Choroid plexus epithelial cell (primary cell): ENCODE results near the gene RPS6KA2.

ENCODE experiments used
- DNase-seq: peaks from one replicate; pipeline ENCODE4 v3.0.0-alpha.2; 2010; ENCODE audit warnings: low read depth
- H3K4me3 ChIP-seq: 2 replicates; pipeline ENCODE4 v1.5.1; 2011; ENCODE audit warnings: low read depth, mild to moderate bottlenecking, control low read depth, low read length, moderate library complexity
- TF ChIP-seq, protein P1 (sequence below): conservative IDR thresholded peaks from 2 replicates; pipeline ENCODE4 v1.5.1; 2011; ENCODE audit warnings: low read depth, mild to moderate bottlenecking, control low read depth, inconsistent platforms, low read length, moderate library complexity

RPS6KA2 gene

DNA sequence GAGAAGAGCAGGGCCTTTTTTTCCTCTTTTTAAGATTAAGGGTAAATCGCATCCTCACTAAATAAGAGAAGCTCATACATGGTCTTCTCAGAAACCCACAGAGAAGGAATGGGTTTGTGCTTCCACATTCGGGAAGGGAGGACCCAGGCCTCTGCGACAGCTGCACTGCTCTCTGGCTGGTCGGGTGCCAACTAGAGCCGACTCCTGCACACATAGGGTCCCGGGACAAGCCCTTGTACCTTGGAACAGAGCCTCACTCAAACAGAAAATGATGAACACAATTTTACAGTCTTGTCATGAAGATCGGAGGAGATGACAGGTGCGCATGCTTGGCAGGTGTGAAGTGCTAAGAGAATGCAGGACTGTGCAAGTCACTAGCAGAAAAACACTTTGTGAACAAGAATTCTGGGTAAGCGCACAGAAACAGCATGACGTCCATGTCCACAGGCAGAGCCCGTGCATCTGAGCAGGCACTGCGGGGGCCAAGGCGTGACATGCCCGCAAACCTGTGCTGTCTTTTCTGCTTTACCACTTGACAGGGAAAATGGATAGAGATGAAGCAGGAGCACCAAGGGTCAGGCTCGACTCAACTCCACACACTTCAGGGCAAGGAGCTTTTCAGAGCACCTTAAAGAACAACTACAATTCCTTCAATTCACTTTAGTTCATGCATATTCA lies 143.3 kb downstream of the RPS6KA2 start:
- no peak for DNase-seq
- H3K4me3 ChIP-seq, result no peak overlapping the region
- TF ChIP-seq, protein P1, sequence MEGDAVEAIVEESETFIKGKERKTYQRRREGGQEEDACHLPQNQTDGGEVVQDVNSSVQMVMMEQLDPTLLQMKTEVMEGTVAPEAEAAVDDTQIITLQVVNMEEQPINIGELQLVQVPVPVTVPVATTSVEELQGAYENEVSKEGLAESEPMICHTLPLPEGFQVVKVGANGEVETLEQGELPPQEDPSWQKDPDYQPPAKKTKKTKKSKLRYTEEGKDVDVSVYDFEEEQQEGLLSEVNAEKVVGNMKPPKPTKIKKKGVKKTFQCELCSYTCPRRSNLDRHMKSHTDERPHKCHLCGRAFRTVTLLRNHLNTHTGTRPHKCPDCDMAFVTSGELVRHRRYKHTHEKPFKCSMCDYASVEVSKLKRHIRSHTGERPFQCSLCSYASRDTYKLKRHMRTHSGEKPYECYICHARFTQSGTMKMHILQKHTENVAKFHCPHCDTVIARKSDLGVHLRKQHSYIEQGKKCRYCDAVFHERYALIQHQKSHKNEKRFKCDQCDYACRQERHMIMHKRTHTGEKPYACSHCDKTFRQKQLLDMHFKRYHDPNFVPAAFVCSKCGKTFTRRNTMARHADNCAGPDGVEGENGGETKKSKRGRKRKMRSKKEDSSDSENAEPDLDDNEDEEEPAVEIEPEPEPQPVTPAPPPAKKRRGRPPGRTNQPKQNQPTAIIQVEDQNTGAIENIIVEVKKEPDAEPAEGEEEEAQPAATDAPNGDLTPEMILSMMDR, result no peak

DNA sequence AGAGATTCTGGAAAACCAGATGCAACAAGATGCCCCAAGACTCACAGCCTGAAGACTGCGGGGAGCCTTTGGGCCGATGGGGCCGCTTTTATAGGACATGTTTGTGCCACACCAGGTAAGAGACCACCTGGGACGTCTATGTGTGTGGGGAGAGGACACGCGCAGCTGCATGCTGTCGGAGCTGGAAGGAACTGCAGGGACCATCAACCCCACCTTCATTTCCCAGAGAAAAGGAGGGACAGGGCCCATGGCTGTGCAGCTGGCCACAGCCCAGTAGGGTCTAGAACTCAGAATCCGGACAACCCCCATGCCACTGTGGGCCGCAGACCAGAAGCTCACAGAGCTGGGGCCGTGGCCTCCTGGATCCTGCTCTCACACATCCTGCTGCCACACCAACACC lies 144.0 kb downstream of the RPS6KA2 start:
- TF ChIP-seq, protein P1, result no peak
- no peak overlapping the region for H3K4me3 ChIP-seq
- DNase-seq, result no peak

DNA sequence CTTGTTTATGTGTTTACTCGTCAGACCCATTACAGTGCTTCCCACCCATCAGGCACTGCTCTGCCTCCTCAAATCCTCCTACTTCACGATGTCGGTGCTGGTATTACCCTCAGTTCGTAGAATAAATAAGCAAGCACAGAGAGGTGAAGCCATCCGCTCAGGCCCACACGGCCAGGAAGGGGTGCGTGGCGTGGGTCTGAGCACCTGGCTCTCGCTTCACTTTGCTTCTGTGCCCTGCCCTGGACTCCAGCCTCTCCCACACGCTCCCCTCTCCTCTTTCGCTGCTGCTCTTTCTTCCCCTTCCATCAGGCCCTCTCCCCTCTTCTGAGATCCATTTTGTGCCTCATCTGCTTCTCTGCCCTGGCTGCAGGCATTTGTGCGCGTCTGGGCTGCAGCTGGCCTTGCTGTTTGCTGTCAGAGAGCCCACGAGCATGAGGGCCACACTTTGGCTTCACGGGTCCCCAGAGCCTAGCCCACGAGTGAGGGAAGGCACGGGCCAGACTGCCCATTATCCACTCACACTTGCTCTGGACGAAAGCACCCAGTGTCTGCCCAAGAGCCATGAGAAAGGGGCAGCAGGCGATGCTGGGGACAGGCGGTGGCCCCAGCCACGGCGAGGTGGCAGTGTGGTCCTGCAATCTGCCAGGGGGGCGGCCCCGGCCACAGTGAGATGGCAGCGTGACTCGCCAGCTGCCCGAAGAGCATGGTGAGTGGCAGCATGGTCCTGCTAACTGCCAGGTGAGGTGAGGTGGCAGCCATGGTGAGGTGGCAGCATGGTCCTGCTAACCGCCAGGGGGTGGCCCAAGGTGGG lies 148.1 kb downstream of the RPS6KA2 start:
- no peak for DNase-seq
- H3K4me3 ChIP-seq, result no peak overlapping the region
- TF ChIP-seq, protein P1, result no peak

DNA sequence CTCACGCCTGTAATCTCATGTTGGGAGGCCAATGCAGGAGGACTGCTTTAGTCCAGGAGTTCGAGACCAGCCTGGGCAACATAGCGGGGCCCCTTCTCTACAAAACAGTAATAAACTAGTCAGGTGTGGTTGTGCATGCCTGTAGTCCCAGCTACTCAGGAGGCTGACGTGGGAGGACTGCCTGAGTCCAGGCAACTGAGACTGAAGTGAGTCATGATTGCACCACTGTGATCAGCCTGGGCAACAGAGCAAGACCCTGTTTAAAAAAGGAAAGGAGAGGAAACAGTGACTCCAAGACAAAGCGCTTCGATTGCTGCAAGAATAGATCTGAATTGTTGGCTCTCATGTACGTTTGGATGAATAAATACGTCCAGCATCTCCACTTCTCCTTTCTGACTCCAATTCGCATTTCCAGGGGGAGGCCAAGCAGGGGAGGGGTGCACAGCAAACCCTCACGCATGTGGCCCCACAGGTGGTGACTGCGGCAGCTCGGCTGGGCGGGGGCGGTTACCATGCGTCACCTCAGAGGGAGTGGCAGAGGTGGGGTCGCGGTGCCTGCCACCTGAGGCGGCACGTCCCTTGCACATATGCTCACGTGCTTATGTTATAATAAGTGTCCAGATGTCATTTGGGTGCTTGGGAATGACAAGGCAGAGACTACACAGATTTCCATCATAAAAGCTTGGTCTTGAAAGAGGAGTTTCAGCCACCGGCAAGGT lies 149.2 kb downstream of the RPS6KA2 start:
- H3K4me3 ChIP-seq, result no peak overlapping the region
- TF ChIP-seq, protein P1, result no peak
- no peak for DNase-seq

DNA sequence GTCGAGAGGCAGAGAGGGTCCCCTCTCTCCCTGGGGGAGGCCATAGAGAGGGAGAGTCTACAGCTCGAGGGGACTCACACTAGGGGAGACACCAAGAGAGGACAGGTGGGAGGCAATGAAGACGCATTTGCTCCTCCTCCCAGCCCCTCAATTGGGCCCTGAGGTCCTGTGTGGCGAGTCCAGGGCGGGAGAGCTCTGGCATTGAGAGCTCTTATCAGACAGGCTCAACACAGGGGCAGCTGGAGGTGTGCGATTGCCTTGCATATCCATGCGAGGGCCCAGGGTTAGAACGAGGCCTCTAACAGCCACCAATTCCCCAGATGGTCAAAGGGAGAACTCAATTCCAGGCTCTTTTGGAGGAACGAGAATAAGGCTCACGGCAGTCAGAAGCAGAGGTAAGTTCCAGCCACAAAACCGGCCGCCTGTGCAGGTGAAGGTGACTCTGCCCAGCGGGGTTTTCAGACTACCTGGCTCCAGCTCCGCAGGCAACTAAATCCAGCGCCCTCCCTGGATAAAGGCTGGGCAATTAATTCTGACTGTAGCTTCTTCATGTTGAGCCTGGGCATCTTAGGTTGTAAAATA lies 150.3 kb downstream of the RPS6KA2 start:
- TF ChIP-seq, protein P1, result no peak
- H3K4me3 ChIP-seq, result no peak overlapping the region

DNA sequence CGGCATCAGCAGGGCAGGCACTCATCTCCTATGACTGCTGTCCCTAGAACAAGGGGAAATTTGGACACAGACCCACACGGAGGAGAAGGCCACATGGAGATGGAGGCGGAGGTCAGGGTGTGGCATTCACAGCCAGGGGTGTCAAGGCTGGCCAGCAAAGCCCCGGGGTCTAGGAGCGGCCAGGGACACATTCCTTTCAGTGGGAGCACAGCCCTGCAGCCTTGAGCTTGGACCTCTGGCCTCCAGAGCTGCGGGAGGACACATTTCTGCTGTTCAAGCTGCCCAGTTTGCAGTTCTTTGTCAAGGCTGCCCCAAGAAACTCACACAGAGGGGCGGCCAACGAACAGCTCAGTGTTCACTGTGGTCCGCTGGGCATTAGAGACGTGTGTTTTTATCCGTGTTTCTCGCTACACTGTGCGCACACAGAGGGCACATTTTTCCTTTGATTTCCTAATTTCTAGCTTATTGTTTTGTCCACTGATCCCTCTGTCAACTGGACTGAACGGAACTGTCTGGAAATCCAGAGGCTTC lies 150.9 kb downstream of the RPS6KA2 start:
- H3K4me3 ChIP-seq, result no peak overlapping the region
- TF ChIP-seq, protein P1, result no peak
- DNase-seq, result no peak

More for the DNA sequence above, 150.3 kb downstream of the RPS6KA2 start:
- no peak for DNase-seq
